EL (cell line): Measurements from ENCODE around the gene SMARCC2.

Source experiments
- DNase-seq: peaks from one replicate; pipeline ENCODE4 v3.0.0-alpha.2; 2016

The SMARCC2 gene

GRCh38 chr12:56146492-56147460, 42.5 kb downstream of the SMARCC2 start:
- no peak for DNase-seq

- no peak for DNase-seq
Measured at GRCh38 chr12:56145217-56145616, 44.1 kb downstream of the SMARCC2 start.

GRCh38 chr12:56143870-56144269, 45.4 kb downstream of the SMARCC2 start:
- no peak for DNase-seq

- DNase-seq, result no peak
Measured at GRCh38 chr12:56143217-56143616, 46.1 kb downstream of the SMARCC2 start.

- DNase-seq, result no peak
Measured at GRCh38 chr12:56141946-56142784, 47.1 kb downstream of the SMARCC2 start.

- no peak for DNase-seq
Measured at GRCh38 chr12:56137853-56138571, 51.3 kb downstream of the SMARCC2 start.

GRCh38 chr12:56134897-56135296, 54.4 kb downstream of the SMARCC2 start:
- no peak for DNase-seq

- DNase-seq, result no peak
Measured at GRCh38 chr12:56130876-56131275, 58.4 kb downstream of the SMARCC2 start.

GRCh38 chr12:56129942-56130495, 59.3 kb downstream of the SMARCC2 start:
- no peak for DNase-seq

- DNase-seq, result peak; percentile 75
Measured at GRCh38 chr12:56129206-56129941, 59.9 kb downstream of the SMARCC2 start.

- peak; percentile 36 for DNase-seq
Measured at GRCh38 chr12:56128670-56129205, 60.5 kb downstream of the SMARCC2 start.

- peak; percentile 100 for DNase-seq
Measured at GRCh38 chr12:56127888-56128669, 61.2 kb downstream of the SMARCC2 start, which contains the start of gene ESYT1. TSS of gene ESYT1 (plus strand) at chr12:56128267. CDS start at chr12:56128320, 53 bp downstream.

GRCh38 chr12:56127485-56127887, 61.8 kb downstream of the SMARCC2 start:
- DNase-seq, result no peak

GRCh38 chr12:56126732-56127239, 62.5 kb downstream of the SMARCC2 start:
- DNase-seq, result no peak

GRCh38 chr12:56124133-56124532, 65.2 kb downstream of the SMARCC2 start:
- no peak for DNase-seq

- DNase-seq, result no peak
Measured at GRCh38 chr12:56122637-56123036, 66.6 kb downstream of the SMARCC2 start.

GRCh38 chr12:56121204-56121870, 67.9 kb downstream of the SMARCC2 start:
- no peak for DNase-seq

GRCh38 chr12:56120158-56120846, 69.0 kb downstream of the SMARCC2 start:
- no peak for DNase-seq

GRCh38 chr12:56119361-56119796, 69.9 kb downstream of the SMARCC2 start:
- DNase-seq, result peak; percentile 93
